GM19452 (cell line): Measurements from ENCODE around the gene SLC16A14.

ENCODE experiments used
- ATAC-seq: cut with Tn5 transposase; IDR thresholded peaks from one replicate; pipeline ENCODE4 v1.9.1; 2021; ENCODE audit not compliant: unreplicated experiment

The SLC16A14 gene

DNA sequence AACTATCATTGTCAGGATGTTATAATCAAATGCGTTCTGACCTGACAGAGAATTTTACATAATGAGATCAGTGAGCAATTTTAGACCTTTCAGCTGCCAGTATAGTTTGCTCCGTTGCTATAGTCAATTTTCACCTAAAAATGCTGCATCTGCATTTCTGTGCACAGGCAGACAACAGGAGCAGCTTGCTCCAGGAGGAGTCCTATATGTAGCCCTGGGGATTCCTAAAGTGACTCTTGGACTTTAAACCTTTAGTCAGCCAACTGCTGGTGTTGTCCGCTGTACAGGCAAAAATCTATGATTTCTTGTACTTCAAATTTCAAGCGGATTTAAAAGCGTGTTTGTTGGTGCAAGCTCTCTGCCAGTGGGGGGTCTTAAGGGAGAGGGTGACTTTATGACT, 25.7 kb downstream of the SLC16A14 start:
- no peak for ATAC-seq

DNA sequence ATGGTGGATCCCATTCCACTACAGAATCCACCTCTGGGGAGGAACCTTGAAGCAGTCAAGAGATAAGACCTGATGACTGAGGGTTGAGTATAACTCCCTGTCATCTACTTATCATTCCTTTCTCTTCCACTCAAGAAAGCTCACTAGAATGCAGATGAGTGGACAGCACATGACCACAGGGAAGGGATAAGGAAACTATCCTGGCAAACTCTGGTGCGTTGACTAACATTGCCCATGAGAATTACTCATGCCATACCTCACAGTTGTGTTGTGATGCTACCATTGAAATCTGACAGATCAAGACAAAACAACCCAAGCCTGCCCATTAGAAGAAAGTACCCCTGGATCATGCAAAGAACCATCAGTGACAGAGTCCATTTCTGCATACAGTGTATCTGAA, 26.5 kb downstream of the SLC16A14 start:
- ATAC-seq = no peak

DNA sequence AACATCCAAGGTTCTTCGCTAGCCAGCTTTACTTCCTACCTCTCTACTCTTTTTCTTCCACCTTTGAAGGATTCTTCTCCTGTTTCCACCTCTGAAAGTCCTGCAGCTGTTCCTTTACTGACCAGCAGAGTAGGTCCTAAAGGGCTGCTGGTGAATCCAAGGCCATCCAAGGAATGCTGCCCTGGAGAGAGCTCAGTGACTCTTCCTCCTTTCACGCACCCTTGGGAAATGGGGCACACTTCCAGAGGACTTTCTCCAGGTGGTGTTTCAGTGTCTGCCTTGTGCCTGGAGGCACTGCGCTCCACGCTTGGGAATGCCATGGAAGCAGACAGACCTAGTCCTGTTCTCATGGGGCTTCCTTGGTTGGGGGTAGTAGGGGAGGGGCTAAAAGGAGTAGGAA, 45.4 kb downstream of the SLC16A14 start:
- ATAC-seq = no peak

DNA sequence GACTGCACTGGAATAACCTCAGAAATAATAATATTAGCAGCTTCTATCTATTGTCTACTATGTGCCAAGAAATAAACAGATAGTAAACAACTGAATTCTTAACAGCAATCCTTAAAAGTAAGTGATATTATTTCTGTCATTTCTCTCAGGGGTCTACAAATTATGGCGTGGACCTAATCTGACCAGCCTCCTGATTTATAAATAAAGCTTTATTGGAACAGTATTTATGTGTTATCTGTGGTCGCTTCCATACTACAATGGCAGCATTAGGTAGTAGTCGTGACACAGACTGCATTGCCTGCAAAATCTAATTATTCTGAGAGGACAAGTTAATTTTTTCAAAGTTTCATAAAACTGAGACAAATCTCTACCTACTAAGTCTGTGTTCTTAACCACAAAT, 49.0 kb downstream of the SLC16A14 start:
- no peak for ATAC-seq

DNA sequence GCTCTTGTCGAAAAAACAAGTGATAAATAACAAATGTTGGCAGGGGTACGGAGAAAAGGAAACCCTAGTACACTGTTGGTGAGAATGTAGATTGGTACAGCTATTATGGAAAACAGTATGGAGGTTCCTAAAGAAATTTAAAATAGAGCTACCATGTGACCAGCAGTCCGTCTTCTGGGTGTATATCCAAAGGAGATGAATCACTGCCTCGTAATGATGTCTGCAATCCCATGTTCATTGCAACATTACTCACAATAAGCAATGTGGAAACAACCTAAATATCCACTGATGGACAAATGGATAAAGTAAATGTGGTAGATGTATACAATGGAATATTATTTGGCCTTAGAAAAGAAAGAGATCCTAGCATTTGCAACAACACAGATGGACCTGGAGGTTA, 50.6 kb downstream of the SLC16A14 start:
- no peak for ATAC-seq

DNA sequence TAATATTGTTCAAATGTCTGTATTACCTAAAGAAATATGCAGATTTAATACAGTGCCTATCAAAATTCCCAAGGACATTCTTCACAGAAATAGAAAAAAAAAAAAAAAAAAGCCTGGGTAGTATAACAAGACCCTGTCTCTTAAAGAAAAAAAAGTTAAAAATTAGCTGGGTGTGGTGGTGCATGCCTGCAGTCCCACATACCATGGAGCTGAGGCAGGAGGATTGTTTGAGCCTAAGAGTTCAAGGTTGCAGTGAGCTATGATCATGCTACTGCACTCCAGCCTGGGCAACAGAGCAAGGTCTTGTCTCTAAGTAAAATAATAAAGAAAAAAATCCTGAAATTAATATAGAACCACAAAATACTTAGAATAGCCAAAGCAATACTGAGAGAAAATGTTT, 51.9 kb downstream of the SLC16A14 start:
- no peak for ATAC-seq

DNA sequence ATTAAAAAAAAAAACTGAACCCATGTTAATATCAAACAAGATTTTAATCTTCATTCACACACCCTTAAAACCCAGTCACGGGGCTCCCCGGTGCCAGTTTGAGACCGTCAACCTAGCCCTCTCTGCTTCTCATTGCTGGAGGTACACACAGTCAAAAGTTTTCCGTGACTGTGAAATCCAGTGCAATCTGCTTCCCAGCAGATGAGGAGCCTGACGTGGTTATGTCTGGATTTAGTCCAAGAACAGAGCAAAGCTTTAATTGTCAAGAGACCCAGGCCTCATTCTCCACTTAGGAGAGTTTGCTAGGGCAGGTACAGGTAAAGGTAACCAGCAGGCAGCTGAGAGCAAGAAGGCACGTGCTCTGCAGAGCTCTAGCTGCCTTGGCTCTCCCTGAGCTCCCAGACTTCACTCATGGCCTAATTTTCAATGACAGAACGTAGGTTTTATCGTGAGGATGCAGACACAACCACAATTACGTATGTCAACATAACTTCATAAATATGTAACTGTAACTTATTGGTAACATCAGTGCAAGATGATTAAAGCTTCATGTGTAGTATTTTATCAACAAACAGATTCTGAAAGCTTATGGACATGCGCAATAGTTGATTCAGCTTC, 56.3 kb downstream of the SLC16A14 start:
- ATAC-seq = no peak

DNA sequence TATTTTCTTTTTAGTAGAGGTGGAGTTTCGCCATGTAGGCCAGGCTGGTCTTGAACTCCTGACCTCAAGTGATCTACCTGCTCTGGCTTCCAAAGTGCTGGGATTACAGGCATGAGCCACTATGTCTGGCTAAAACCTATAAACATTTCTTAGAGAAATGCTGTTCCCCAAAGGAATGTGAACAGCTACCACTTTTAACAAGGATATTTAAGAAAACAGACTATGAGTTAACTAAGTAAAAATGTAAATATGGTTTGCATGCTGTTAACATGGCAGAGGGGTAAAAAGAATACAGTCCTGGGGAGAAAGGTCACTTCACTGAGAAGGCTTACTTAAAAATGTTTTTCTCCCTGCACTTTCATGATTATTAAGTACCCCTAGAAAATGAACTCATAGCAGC, 57.1 kb downstream of the SLC16A14 start:
- no peak for ATAC-seq

DNA sequence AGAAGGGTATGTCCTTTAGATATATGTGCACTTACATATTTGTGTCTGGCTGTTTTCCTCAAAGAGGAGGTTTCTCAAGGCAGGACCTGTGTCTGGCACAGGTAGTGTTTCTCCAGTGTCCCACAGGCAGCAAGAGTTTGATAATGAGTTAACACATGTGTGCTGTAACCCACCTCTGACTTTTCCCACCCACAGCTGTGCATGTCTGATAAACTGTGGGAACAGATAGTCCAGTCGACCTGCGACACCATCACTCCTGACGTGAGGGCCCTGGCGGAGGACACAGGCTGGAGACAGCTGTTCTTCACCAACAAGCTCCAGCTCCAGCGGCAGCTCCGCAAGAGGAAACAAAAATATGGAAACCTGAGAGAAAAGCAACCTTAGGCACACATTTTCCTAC, 58.2 kb downstream of the SLC16A14 start:
- ATAC-seq = no peak

DNA sequence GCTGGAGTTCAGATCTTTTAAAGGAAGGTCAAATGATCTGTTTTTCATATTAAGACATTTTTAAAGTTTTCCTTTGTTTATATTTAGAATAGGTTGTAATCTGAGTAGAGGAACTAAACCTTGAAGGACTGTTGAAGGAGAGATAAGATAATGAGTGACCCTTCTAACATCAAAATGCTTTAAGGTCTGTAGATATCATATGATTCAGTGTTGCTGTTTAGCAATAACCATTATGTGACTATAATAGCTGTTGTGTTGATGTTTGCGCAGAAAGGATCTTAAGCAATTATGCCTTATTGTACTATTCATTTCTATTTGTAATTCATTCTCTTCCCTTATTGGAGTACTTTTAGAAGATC, 60.0 kb downstream of the SLC16A14 start:
- ATAC-seq = no peak

DNA sequence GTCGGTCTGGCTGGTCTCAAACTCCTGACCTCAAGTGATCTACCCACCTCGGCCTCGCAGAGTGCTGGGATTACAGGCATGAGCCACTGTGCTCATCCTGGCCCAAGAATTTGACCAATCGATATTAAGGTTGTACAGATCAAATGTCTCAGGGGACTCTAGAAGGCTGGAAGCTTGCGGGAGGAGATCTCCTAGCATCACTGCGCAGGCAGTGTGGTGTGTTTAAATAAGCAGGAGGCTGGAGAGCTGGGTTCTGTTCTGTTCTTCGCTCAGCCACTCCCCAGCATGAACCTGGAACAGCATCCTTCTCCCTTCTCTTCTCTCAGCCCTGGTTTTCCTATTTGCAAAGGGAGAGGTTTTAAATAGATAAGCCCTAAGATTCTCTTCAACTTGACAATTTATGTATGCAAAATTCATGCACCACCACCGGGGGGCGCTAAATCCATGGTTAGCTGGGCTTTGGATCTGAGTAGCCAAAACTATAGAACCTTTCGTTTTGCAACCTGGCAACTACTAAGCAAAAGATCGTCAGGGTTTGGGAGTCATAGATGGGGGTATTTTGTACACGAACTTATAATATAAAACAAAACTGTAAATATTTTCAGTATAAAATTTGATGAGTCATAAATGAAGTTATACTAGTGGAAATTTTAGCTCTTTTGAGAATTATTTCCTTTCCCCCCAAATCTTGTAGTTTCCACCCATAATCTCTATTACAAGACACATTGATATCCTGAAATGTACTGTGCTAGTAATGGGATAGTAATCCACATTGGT, 60.6 kb downstream of the SLC16A14 start:
- ATAC-seq = no peak

DNA sequence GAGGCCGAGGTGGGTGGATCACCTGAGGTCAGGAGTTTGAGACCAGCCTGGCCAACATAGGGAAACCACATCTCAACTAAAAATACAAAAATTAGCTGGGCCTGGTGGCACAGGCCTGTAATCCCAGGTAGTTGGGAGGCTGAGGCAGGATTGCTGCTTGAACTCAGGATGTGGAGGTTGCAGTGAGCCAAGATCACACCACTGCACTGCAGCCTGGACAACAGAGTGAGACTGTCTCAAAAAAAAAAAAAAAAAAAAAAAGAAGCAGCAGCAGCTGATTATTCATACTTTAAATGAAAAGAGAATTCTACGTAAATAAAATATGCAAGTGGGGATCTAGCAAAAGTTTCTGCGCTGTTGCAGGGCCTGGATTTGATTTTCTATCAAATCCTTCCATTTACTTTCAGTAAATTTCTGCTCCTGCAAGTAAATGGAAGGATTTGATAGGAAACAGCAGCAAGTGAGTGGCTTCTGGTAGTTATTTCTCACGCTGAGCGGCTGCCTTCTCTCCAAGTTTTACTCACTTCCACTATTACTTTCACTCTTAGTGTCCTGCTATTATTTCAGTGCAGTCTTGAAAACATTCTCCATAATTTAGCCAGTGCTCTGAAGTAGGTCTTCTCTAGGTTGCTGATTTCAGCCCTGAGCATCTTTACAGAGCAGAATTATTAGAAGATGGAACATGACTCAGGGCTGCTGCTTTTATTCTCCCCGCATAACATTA, 68.4 kb downstream of the SLC16A14 start:
- ATAC-seq = peak; percentile 96

DNA sequence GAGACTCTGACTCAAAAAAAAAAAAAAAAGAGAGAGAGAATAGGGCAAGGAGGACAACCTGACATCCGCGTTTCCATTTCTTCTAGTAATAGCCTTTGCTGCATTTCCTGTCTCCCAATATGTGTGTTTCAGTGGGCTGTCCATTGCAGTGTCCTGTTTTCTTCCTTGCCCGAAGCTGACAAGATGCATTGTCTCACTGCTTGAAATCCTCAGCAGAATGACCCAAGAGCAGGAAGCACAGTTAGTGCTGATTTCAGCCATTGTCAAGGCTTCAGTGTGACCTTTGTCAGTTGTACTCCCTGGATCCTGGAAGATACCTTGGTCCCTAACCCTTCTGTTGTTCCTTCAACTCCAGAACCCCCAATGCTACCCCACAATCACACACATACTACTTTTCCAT, 71.2 kb downstream of the SLC16A14 start:
- no peak for ATAC-seq

DNA sequence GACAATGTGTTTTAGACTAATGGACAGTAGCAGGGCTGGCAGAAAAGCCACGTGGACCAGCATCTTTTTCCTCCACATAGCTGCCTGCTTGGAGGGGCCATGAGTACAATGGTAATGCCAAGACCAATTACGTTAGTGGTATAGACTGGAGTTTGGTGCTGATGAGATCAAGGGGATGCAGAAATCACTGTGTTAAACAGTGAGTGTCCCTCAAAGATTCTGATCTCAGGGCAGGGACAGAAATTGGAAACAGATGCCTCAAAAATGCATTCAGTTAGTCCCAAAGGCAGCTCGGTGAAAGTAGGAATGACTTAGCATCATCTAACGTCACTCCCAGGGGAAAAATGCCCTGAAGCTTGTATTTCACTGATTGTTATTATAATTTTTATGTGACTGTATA, 72.4 kb downstream of the SLC16A14 start:
- ATAC-seq = no peak

DNA sequence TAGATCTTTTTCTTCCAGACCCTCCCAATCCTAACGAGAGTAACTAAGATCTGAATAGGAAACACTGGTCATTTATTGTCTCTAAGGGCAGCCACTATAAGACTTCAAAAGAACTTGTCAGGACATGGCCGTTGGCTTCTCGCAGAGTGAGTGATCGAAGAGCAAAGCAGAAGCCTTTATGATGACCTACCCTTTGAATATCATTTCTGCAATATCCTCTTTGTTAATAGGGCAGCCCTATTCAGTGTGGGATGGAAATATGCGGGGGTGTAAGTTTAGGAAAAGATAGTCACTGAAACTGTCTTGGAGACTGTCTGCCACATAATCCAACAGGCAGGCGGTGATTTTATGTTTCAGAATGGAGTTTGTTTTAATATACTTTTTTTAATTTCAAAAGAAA, 75.5 kb downstream of the SLC16A14 start:
- no peak for ATAC-seq
